Neural cell (in vitro differentiated cells): ENCODE results near the gene TAF1C.

ENCODE experiments used
- CTCF ChIP-seq: fragments of 450-650 bp; IDR thresholded peaks from 2 replicates; pipeline ENCODE4 v1.5.1; 2014; ENCODE audit warnings: antibody characterized with exemption, mild to moderate bottlenecking, moderate library complexity; ENCODE audit not compliant: poor library complexity, severe bottlenecking
- EP300 ChIP-seq: fragments of 450-650 bp; conservative IDR thresholded peaks from 2 replicates; pipeline ENCODE4 v1.6.1; 2014; ENCODE audit warnings: antibody characterized with exemption, mild to moderate bottlenecking, moderate library complexity; ENCODE audit not compliant: poor library complexity, severe bottlenecking
- EZH2 ChIP-seq: fragments of 200-600, 300-800 bp; shearing (Covaris generic), sonication (generic); IDR thresholded peaks from 2 replicates; pipeline ENCODE4 v1.6.1; 2014; ENCODE audit warnings: antibody characterized with exemption, low read length, borderline replicate concordance, mild to moderate bottlenecking; ENCODE audit not compliant: insufficient read depth, poor library complexity, severe bottlenecking
- POLR2AphosphoS5 ChIP-seq: IDR thresholded peaks from 2 replicates; pipeline ENCODE4 v1.6.1; 2012
- RAD21 ChIP-seq: fragments of 450-650 bp; conservative IDR thresholded peaks from 2 replicates; pipeline ENCODE4 v1.6.1; 2014; ENCODE audit warnings: antibody characterized with exemption, mild to moderate bottlenecking, moderate library complexity
- REST ChIP-seq: IDR thresholded peaks from 2 replicates; pipeline ENCODE4 v1.6.1; 2012; ENCODE audit warnings: borderline replicate concordance
- TAF1 ChIP-seq: IDR thresholded peaks from 2 replicates; pipeline ENCODE4 v1.6.1; 2012; ENCODE audit warnings: low read depth

GRCh38 chr16:84161037-84161436 is 25.8 kb downstream of the TAF1C start:
- no peak for TF ChIP-seq REST
- TF ChIP-seq CTCF, result no peak
- no peak for TF ChIP-seq EZH2
- no peak for TF ChIP-seq EP300
- no peak for TF ChIP-seq TAF1
- no peak for TF ChIP-seq RAD21
- TF ChIP-seq POLR2AphosphoS5, result no peak
